GM12872 (cell line): ENCODE results near the gene BCAS3.

Experiments used
- TF ChIP-seq, protein P1 (sequence below): IDR thresholded peaks from 3 replicates; pipeline ENCODE4 v1.5.1; 2011; ENCODE audit warnings: low read depth, mild to moderate bottlenecking, low read length, moderate library complexity; ENCODE audit not compliant: insufficient read depth

BCAS3 gene

DNA sequence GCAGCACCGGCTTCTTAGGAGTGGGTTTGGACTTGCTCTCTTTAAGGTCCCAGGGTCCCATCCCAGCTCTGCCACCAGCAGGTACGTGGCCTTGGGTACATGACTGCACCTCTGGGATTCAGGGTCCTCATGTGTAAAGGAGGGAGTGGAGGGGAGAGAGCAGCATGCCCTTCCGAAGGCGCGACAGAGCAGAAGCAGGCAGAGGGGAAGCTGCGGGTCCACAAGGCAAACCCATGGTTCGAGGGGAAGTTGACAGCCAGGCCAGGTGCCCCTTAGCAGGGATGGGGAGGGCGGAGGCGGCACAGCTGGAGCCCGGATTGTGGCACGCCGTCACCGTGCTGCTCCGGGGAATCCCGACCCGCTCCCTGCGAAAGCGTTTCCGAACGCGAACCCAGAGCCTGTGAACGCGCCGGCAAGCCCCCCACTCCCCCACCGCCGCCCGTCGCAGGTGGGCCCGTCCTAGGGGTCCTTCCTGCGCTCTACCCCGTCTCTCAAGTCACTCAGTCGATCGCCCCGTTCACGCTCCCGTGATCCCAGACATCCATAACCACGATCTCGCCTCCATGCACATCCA, 717.8 kb downstream of the BCAS3 start:
- TF ChIP-seq, protein P1, sequence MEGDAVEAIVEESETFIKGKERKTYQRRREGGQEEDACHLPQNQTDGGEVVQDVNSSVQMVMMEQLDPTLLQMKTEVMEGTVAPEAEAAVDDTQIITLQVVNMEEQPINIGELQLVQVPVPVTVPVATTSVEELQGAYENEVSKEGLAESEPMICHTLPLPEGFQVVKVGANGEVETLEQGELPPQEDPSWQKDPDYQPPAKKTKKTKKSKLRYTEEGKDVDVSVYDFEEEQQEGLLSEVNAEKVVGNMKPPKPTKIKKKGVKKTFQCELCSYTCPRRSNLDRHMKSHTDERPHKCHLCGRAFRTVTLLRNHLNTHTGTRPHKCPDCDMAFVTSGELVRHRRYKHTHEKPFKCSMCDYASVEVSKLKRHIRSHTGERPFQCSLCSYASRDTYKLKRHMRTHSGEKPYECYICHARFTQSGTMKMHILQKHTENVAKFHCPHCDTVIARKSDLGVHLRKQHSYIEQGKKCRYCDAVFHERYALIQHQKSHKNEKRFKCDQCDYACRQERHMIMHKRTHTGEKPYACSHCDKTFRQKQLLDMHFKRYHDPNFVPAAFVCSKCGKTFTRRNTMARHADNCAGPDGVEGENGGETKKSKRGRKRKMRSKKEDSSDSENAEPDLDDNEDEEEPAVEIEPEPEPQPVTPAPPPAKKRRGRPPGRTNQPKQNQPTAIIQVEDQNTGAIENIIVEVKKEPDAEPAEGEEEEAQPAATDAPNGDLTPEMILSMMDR = no peak

DNA sequence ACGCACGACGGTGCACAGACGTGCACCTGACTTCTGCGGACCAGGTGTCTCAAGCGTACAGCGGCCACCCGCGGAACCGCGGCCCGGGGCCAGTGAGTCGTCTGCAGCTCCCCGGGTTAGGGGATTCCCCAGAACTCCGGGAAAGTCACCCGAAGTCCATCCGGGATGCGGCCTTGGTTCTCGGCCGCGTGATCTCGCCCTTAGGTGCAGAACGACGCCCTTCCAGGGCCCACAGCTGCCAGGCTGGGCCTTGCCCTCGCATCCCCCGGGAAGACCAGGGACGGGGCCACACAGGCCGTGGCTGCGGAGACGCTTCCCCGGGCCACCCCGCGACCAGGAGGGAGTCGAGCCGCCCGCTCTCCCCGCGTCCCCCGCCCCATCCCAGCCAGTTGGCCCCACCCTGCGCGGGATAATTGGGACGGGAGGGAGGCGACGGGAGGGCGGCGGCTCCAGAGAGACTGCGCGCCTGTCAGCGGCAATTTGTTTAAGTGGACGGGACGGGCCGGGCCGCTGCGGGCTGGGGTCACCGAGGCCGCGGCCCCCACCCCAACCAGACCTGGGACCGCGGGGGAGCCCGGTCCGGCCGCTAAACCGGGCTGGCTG, 718.4 kb downstream of the BCAS3 start:
- TF ChIP-seq, protein P1 = no peak

DNA sequence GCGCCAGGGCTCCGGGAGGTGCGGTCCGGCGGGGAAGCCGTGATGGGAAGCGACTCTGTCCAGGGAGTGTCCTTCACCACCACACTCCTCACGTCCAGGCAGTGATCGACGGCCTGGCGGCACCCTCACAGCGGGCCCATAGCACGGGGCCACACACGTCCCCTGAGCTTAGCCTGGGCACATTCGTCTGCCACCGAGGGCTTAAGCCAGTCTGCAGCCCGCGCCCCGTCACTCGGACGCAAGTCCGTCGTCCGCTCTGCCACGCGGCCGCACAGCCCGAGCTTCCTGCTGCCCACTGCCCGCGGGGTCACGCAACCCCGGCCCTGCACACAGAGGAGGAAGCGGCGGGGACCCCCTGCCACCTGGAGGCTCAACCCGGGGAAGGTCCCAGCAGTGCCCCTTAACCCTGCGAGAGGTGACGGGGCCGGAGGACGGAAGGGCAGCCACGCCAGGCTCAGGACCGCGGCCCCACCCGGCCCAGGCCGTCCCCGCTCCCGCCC, 719.0 kb downstream of the BCAS3 start:
- TF ChIP-seq, protein P1 = no peak

DNA sequence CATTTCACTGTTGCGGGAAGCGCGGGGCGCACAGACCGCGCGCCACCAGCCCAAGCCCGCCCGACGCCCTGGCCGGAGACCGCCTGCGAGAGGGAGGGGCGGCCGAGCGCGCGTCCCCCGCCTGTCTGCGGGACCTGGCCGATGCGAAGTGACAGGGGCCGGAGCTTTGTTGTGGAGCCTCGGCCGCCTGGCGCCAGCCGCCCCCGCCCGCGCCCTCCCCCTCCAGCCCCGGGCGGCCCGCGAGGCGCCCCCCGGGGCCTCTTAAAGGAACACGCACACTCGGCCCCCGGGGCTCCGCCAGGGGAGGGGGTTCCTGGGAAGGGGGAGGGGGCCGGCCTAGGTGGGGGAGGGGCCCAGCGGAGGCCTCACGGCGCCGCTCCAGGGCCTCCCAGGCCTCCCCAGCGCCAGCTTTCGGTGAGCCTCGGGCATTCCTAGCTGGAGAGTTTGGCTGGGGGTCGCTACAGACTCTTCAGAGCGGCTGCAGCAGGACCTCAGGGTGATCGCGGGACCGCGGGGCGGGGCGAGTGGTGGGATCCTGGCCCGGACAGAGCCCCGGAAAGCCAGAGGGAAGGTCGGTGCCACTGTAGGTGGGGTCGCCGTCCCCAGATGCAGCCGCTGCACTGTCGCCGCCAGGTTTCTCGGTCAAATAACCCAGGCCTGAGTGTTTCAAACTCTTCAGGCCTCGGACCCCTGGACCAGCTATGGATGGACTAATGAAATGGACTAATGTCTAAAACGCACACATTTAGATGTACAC, 719.6 kb downstream of the BCAS3 start:
- TF ChIP-seq, protein P1 = no peak

DNA sequence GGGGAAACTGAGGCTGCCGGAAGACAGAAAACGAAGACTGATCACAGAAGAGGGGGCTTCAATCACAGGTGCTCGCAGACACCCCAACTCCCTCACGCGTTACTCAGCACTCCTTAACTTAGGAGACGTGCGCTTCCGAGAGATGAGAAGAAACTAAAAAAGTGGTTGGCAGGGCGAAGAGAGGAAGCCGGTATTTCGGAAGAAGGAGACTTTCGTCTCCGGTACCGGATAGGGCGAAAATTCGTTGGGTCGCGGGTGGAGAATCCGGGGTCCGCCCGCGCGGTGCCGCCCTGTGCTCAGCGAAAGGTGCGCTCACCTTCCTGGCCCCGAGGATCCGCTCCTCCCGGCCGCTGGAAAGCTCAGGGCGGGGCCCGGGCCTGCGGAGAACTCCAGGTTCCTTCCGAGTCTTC, 721.1 kb downstream of the BCAS3 start:
- TF ChIP-seq, protein P1 = no peak

DNA sequence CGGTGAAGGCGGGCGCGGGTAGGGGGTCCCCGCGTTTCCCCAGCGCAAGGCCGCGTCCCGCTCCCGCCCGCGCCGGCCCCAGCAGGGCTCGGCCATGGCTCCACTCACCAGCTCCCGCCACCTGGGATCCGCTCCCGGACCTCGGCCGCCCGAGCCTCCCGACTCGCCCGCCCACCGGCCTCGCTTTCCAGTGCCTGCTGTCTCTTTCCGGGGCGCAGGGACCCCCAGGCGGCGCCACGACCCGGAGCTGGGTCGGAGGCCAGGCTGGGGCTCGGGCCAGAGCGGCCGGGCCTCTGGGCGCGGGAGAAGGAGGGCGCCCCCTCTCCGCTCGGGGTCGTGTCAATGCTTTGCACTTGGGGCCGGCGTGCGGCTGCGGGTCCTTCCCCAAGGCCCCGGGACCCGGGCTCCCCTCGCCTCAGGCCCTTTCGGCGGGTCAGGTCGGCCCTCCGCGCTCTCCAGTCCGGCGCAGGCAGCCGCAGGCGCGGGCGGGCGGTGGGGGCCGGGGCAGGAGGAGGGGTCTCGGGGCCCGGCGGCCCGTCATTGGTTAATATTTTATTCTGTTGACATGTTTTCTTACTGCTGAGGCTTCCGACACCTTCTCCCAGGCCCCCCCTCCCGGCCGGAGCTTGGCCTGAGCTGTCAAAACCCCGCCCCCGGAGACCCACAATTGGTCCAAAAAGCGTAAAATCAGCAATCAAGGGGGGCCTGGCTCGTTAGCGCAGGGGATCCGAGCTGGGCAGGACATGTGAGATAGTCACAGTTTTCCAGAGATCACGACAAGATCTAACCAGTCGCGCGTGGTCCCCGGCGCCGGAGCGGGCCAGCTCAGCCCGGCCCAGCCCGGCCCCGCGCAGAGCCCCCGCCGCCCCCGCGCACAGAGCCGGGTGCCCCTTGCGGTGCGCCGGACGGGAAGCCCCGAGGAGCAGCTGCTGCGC, 721.7 kb downstream of the BCAS3 start, which contains the start of gene TBX2:
TBX2 (plus strand) TSS at position 713 of the 935 bp plus-strand sequence. CDS start 334 bp downstream, outside the sequence.
- TF ChIP-seq, protein P1 = no peak
